GM19463 (cell line): Measurements from ENCODE around the gene KLK7.
"Not testable (repeated sequence)": the region's sequence is repeated elsewhere in the genome, so short reads cannot be mapped to it uniquely, and the experiment has no call there.

Source experiments
- ATAC-seq: cut with Tn5 transposase; IDR thresholded peaks from one replicate; pipeline ENCODE4 v1.9.1; 2021; ENCODE audit warnings: mild to moderate bottlenecking, moderate library complexity; ENCODE audit not compliant: unreplicated experiment

Gene KLK7

GRCh38 chr19:51012661-51013190 lies 29.0 kb upstream of the KLK7 start:
- no peak for ATAC-seq

DNA sequence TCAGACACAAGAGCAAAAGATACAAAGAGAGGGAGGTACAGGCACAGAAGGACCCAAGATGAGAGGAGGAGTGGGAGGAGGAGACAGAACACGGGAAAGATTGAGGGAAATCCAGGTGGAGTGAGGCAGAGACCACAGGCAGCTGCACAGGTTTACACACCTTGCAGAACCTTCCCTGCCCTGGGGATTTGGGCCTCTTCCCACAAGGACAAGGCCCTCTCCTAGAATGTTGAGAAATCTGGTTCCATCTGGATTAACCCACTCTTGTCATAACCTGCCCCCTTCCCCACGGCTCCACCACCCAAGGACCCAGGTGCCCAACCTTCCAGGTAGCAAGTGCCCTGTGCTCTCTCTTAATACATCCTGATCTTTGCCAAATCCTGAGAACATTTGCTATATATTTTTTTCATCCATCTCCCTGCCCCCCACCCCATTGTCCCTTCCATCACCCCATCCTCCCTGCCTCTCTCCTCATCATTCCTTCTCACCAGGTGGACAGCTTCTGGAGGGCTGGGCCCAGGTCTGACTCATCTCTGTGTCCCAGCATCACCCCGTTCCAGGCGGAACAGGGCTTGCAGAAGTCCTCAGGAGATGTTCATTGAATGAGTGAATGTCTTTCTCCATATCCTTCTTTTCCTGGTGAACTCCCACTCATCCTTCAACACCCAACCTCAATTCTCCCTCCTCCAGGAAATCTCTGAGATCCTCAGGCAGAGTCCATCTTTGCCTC lies 26.5 kb upstream of the KLK7 start:
- no peak for ATAC-seq

DNA sequence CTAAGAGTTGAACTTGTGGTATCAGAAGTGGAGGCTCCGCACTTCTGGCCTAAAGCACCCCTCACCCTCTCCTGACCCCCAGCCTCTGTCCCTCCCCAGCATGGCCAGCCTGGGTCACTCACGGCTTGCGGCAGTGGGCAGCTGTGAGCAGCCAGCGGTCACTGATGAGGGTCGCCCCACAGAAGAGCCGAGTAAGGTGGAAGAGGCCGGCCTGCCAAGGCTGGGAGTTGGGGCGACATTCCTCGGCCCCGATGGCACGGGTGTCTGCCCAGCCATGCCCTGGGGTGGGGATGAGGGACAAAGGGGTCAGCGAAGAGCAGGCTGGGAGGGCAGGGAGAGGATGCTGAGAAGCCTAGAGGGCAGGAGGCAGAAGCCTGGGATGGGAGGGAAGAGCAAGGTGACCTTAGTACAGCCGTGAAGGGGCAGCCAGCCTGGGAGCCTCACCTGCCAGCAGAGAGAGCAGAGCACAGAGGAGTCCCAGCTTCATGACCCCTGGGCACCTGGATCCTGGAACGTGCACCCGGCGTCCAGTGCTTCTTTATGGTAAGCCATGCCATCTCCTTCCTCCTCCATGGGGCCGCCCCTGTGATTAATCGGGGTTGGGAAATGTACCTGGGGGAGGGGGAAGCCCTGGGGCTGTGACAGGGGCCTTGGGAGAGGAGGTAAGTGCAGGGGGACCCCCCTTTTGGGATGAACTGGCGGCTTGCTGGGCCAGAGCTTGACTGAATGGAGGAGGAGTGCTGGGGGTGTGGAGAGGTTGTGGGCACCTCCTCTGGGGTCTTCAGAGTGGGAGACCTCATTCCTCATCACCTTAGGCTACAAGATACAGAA lies 25.6 kb upstream of the KLK7 start:
- ATAC-seq = no peak

GRCh38 chr19:51007488-51007887 lies 23.8 kb upstream of the KLK7 start:
- no peak for ATAC-seq

DNA sequence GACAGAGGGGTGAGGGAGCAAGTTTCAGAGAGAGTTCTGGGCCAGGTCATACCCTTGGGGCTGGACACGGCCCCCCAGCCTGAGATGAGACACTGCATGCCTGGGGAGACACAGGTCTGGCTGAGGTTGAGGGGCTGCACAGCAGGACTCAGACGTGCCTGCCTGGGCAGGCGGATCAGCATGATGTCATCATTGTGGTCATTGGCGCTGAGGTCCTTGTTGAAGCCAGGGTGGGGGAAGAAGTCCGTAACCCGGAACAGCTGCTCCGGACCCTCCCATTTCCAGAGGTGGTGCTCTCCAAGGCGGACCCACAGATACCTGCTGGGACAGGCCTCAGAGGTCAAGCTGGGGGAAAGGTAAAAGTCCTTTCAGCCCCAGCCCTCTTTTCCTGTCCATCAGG lies 22.7 kb upstream of the KLK7 start:
- no peak for ATAC-seq

DNA sequence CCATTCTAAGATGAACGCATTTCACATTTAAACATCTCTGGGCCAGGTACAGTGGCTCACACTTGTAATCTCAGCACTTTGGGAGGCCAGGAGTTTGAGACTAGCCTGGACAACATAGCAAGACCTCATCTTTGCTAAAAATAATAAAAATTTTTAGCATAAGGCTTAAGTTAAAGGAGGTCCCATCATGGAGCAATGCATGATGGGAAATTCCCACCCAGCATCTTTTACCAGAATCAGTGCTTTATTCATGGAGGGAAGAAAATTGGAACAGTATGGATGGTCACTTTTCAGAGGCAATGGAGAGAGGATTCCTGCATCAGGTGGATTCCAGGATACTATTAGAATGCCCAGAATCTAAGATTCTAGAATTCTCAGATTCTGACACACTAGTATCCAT lies 21.5 kb upstream of the KLK7 start:
- ATAC-seq = no peak

DNA sequence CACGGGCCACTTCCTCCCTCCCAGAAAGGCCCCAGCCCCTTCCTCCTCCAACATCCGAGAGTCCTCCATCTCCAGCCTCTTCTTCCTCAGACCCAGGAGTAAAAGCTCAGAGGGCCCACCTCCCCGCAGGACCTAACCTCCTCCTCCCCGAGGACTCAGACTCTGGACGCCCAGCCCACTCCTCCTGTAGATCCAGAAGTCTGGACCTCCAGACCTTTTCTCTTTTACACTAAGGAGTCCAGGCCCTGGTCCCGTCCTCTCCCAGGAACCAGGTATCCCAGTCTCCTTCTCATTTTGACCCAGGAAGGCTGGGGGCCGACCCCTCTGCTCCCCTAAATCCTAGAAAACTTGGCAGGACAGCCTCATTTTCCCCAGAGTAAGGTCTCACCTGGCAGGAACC lies 19.6 kb upstream of the KLK7 start:
- no peak for ATAC-seq

DNA sequence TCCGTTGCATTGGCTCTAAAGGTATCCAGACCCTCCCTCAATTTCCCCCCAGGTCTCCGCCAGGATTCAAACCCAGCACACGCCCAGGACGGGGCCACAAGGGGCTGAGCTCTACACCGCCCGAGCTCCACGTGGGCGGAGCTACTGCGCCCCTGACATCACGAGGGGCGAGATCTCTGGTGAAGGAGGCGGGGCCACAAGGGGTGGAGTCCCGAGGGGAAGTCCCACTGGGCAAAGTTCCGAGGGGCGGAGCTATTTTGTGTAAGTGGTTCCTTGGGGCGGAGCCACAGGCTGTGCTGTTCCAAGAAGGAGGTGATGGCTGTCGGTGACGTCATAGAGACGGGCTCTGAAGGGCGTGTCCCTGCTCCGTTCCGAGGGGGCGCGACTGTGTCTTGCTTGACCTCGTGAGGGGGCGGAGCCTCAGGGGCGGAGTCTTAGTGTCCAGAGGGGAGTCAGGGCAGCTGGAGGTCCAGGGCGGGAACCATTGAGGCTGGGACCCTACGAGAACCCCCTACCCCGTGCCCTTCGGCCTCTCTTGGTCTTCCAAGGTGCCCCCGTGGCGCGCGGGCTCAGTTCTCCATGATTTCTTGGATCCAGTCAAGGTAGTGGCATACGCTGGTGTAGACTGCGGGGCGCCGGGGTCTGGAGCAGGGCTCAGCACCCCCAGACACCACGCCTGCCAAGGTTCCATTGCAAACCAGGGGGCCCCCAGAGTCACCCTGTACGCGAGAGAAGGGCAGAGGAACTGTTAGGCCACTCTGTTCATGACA lies 19.0 kb upstream of the KLK7 start:
- no peak for ATAC-seq

- no peak for ATAC-seq
These were observed 18.4 kb upstream of the KLK7 start for GRCh38 chr19:51002089-51002532.

GRCh38 chr19:51001515-51001914 lies 17.8 kb upstream of the KLK7 start, which contains the start of gene KLK8:
Gene KLK8, minus strand, starts transcription at chr19:51001604. Its CDS starts 437 bp downstream, at chr19:51001167.
- ATAC-seq = no peak

GRCh38 chr19:51000981-51001380 lies 17.3 kb upstream of the KLK7 start:
- ATAC-seq = no peak

DNA sequence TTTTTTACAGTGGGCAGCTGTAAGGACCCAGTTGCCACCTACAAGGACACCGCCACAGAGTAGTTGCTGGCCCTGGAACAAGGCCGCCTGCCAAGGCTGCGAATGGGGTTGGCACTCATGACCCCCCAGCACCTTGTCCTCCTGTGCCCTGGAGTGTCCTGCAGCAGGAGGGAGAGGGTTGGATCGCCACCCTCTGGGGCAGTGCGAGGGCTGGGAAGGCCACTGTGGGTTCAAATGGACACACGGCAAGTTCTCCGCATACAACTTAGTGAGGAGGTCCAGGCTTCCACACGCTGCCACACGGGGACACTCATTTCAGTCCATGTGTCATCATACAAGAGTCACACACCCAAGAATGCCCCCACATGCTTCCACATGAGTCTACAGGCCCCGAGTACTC lies 16.7 kb upstream of the KLK7 start:
- no peak for ATAC-seq

- ATAC-seq = no peak
These were observed 15.0 kb upstream of the KLK7 start for GRCh38 chr19:50998686-50999085.

DNA sequence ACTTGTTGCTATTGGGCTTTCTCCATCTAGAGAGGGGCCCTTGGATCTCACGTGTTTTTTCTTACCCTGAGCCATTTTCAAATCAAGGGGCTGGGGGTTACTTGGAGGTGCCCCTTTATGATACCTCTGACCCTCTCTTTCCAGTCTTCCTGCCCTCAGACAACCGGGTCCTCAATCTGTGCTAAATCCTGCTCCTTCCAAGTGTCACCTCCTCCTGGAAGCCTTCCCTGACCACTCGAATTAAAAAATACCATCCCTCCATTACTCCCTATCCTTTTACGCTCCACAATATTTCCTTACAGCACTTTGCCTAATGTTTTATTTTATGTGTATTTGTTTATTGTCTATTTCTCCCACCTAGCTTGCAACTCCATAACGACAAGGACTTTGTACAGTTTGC lies 14.3 kb upstream of the KLK7 start:
- no peak for ATAC-seq

DNA sequence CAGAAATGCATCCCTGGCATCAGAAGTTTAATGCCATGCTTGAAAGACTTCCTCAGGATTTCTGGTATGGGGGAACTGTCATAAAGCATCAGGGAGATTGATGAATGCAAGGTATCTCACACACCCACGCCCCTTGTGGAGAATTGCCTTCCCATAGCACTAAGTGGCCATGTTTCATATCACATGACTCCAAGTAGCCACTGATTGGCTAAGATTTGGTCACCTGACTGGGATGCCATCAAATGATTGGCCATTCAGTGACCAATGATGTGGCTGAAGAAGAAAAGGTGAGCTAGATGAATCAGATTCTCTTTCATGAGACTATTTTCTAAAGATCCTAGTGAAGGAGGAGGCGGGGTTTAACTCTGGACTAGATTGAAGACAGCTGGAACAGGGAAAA lies 10.4 kb upstream of the KLK7 start:
- no peak for ATAC-seq

- ATAC-seq = no peak
These were observed 8.9 kb upstream of the KLK7 start for GRCh38 chr19:50992666-50993035.

DNA sequence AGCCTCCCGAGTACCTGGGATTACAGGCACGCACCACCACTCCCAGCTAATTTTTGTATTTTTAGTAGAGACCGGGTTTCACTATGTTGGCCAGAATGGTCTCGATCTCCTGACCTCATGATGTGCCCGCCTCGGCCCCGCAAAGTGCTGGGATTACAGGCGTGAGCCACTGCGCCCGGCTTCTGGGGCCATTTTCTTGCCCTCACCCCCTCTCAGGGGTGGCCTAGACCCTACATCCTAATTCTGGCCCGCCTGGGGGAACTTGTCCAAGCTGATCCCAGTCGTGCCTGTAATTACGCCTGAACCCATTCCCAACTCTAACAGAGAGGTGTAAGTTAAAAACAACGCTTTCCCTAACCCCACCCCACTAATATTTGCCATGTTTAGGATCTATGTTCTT lies 699 bp upstream of the KLK7 start:
- ATAC-seq = not testable (repeated sequence)

- ATAC-seq = no peak
These were observed 1.5 kb downstream of the KLK7 start for GRCh38 chr19:50982186-50982585.

DNA sequence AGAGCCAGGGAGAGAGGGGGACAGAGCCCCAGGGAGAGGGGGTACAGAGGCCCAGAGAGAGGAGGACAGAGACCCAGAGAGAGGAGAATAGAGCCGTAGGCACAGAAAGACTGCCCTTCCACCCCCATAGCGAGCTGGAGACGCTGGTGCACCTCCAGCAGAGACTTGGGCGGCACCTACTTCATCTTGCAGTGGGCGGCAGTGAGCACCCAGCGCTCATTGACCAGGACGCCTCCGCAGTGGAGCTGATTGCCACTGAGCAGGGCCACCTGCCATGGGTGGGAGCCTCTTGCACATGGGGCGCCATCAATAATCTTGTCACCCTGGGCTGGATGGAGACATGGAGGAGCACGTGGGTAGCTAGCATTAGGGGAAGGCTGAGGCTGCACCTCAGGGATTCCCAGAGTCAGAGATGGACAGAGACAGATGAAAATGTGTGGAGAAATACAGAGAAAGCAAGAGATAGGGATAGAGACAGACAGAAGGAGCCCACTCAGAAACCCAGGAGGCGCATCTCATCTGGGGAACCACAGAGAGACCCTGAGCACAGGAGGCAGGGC lies 2.0 kb downstream of the KLK7 start:
- no peak for ATAC-seq

GRCh38 chr19:50980208-50980607 lies 3.5 kb downstream of the KLK7 start:
- no peak for ATAC-seq

GRCh38 chr19:50979758-50980157 lies 4.0 kb downstream of the KLK7 start:
- ATAC-seq = no peak
